Measurements from ENCODE around the gene ATP6V0A1.
"Not testable (repeated sequence)": the region's sequence is repeated elsewhere in the genome, so short reads cannot be mapped to it uniquely, and the experiment has no call there.

Gene ATP6V0A1

DNA sequence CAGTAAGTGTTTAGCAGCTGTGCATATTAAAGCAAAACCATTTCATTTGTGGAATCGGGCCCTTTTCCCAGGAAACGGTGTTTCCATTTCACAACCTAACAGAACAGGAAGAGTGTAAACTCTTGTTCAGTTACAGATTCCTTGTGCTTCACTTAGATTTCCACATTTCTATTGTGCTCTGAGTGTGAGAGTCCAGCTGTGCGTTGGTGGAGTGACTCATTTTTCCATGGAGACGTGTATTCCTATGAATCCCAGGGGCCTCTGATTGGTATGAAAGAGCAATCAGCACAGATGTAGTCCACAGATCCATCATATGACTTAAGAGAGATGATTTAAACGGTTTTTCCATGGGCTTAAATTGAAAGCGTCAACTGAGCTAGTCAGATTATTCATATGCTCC is 22.3 kb upstream of the ATP6V0A1 start:
- no peak for DNase-seq (ENCODE audit: low spot score)

DNA sequence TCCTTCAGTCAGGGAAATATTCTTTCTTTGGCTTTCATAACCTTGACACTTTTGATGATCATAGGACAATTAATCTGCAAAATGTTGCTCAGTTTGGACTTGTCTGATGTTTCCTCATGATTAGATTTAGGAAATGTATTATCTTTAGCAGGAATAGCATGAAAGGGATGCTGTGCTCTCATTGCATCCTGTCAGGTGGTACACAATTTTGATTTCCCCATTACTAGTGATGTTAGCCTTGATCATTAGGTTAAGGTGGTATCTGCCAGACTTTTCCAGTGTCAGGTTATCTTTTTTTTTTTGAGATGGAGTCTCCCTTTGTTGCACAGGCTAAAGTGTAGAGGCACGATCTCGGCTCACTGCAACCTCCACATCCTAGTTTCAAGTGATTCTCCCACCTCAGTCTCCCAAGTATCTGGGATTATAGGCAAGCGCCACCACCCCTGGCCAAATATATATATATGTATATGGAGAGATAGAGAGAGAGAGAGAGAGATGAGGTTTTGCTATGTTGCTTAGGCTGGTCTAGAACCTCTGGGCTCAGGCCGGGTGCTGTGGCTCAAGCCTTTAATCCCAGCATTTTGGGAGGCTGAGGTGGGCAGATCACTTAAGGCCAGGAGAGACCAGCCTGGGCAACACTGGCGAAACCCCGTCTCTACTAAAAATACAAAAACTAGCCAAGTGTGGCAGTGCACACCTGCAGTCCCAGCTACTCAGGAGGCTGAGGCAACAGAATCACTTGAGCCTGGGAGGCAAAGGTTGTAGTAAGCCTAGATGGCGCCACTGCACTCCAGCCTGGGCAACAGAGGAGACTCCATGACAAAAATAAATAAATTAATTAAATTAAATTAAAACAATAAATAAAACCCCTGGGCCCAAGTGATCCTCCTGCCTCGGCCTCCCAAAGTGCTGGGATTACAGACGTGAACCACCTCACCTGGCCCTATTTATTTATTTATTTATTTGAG is 19.8 kb upstream of the ATP6V0A1 start:
- no peak for DNase-seq (ENCODE audit: low spot score)

DNA sequence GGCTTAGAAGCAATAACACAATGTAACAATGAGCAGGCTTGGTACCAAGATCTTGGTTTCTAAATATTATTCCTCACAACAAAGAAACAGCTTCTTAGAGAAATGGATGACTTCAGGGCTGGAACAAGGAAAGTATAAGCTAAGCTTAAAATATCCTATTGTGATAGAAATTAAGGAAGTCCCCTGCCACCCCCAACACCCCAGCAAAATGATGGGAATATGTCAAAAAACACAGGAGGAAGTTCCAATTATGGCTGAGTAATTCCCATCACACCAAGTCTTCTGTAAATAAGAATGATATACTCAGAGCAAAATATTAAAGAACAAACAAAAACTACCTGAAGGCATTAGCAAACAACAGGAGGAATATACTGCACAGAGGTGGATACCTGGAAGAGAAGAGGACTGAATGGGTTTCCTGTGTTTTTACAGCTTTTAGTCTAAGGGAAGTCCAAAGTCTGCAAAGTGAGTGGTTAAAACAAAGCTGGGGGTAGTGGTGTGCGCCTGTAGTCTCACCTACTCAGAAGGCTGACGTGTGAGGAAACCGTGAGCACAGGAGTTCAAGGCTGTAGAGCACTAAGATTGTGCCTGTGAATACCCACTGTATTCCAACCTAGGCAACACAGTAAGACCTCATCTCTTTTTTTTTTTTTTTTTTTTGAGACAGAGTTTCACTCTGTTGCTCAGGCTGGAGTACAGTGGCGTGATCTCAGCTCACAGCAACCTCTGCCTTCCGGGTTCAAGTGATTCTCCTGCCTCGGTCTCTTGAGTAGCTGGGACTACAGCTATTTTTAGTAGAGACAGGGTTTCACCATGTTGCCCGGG is 17.1 kb upstream of the ATP6V0A1 start:
- no peak for DNase-seq (ENCODE audit: low spot score)

DNA sequence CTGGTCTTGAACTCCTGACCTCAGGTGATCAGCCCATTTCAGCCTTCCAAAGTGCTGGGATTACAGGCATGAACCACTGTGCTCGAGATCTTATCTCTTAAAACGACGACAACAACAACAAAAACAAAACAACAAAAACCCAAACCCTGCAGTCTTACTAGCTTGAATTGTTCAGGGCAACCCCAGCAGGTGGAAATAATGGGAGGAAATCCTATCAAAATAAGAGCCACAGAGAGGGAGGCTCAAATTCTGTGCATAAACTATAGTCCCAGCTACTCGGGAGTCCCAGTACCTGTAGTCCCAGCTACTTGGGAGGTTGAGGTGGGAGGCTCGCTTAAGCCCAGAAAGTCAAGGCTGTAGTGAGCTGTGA is 16.5 kb upstream of the ATP6V0A1 start:
- no peak for DNase-seq (ENCODE audit: low spot score)

DNA sequence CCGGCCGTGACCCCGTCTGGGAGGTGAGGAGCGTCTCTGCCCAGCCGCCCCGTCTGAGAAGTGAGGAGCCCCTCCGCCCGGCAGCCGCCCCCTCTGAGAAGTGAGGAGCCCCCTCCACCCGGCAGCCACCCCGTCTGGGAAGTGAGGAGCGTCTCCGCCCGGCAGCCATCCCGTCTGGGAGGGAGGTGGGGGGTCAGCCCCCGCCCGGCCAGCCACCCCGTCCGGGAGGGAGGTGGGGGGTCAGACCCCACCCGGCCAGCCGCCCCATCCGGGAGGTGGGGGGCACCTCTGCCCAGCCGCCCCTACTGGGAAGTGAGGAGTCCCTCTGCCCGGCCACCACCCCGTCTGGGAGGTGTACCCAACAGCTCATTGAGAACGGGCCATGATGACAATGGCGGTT is 9.5 kb upstream of the ATP6V0A1 start:
- DNase-seq (ENCODE audit: low spot score) = not testable (repeated sequence)

DNA sequence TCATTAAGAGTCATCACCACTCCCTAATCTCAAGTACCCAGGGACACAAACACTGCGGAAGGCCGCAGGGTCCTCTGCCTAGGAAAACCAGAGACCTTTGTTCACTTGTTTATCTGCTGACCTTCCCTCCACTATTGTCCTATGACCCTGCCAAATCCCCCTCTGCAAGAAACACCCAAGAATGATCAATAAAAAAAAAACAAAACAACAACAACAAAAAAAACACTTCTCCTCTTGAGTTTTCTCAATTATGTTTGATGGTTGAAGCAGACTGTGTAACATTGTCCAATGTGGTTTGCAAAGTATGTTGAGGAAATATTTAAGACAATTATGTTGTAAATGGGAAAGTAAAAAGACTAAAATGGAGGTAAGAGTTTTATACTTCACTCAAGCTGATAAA is 8.8 kb upstream of the ATP6V0A1 start:
- DNase-seq (ENCODE audit: low spot score) = not testable (repeated sequence)

DNA sequence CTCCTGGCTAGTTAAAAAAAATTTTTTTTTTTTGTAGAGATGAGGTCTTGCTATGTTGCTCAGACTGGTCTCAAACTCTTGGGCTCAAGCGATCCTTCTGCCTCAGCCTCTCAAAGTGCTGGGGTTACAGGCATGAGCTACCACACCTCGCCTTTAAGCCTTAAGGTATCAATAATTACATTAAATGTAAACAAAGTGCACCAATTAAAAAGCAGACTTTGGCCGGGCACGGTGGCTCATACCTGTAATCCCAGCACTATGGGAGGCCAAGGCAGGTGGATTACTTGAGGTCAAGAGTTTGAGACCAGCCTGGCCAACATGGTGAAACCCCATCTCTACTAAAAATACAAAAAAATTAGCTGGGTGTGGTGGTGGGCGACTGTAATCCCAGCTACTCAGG is 7.4 kb upstream of the ATP6V0A1 start:
- not testable (repeated sequence) for DNase-seq (ENCODE audit: low spot score)

DNA sequence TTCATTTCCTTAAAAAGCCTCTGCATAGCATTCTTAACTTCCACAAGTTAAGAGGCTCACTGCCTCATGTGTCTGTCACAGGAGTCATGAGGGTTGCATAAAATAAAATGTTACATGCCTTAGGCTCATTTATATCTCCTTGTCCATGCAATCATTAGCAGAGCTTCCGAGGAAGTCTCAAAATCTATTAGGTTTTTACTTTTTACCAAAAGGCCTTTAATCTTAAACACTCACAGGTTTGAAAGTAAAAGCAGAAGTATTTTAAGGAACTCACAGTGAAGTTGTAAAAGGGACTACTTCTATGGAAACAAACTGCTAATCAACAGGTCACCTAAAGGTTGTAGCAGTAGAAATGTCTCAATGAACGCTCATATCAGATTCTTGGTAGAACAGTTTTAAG is 5.2 kb upstream of the ATP6V0A1 start:
- DNase-seq (ENCODE audit: low spot score) = peak; percentile 44

DNA sequence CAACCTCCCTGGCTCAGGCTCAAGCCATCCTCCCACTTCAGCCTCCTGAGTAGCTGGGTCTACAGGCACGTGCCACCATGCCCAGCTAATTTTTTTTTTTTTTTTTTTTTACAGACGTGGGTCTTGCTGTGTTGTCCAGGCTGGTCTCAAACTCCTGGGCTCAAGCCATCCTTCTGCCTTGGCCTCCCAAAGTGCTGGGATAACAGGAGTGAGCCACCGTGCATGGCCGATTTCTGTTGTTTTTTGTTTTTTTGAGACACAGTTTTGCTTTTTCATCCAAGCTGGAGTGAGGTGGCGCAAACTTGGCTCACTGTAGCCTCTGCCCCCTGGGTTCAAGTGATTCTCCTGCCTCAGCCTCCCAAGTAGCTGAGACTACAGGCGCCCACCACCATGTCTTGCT is 3.7 kb upstream of the ATP6V0A1 start:
- DNase-seq (ENCODE audit: low spot score) = not testable (repeated sequence)

DNA sequence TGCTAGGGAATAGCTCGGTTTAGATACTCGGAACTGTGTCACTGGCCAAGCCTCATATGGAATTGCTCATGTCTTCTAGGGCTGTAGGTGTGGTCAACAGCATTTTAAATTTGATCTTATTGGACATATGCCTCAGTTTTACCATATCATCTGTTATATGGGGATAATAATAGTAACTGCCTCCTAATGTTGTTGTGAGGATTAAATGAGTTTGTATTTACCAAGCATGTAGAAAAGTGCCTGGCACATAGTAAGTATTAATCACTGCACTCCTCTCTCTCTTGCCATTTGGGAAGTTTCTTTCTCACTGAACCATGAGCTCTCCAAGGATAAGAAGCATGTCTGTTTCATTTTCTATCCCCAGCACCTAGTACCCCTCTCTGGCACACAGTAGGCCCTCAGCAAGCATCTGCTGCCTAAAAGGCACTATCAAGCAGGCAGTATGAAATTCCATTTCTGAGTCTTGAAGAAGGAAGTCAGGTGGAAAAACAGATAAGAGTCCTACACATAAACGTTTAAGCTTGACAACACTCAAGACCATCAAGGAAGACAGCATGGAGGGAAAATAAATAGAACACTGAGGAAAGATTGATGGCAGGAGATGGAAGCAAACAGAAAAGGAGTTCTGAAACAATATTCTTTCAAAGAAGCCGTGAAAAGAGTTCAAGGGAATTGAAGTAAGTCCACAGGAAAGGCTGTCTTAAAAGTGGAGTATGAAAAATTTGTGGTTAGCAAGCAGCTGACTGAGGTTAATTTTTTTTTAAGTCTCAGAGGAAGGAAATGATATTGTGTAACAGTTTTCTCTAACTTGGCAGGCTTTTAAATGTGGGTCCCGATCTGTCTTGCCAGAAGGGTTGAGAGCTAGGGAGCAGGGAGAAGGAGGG is 2.2 kb upstream of the ATP6V0A1 start:
- no peak for DNase-seq (ENCODE audit: low spot score)

DNA sequence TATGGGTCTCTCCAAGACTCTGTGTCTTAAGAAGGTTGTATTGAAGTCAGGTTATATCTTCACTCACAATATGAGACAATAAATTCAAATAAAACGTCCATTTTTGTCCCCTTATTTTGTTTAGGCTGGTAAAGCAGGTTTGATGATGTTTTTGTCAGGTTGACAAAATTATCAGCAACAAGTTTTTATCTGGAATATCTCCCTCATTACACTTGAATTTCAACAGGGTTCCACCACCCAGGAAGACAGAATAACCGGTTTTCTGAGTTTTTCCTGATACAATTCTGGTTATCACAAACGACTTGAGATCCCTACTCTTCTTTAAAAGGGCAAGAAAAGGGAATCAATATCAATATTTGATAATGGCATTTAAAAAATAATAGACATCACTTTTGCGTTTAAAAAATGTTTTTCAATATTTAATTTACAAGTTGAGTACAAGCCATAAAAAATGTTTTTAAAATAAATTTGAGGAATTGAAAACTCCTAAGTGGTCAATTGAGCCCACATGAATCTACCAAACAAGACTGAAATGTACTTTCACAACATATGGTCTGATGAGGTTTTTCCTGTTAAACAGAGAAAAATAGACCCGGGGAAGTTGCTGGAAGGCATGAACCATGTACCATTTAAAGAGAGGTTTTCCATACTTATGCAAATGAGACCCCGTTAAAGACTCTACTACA is 1.4 kb upstream of the ATP6V0A1 start:
- no peak for DNase-seq (ENCODE audit: low spot score)

DNA sequence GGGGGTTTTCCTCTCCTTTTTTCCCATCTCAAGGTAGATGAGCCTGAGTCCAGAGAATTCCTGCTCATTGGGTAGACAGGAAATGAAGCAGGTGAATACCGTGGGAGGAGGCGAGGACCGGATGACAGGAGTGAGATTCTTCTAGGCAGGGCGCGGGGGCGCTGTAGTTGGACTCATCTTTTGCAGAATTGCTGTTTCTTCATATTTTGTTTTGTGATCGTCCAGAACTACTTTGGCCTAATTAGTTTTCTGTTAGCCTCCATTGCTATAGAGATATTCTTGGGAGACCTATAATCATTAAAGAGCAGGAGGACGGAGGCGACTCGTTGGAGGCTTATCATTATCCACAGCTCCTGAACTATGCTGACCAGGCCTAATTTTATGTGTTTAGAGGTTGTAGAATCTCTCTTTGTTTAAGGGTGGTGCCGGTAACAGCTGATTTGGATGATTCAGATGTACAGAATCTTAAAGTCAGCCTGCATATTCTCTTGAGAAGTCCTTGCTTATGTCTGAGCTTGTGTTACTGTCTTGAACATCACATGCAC is 650 bp downstream of the ATP6V0A1 start:
- DNase-seq (ENCODE audit: low spot score) = peak; percentile 86

DNA sequence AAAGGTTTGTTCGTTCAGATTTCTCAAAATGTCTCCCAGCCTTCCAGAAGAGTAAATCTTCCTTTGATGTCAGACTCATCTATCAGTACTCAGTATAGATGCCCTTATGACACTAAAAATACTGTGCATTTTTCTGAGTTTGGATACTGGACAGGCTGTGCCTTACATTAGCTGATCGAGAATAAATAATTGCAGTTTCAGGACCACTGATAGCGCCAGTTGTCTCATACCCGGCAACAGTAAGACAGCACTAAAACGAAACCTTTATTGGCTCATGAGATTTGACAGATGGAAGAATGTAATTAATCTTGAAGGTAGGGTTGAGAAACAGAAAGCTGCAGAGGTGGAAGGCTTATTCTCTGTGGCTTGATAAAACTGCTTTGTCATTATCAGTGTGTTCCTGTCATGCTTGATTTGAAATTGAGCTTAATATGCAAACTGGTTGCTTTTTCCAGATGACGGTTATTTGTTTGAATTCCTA is 1.2 kb downstream of the ATP6V0A1 start:
- peak; percentile 46 for DNase-seq (ENCODE audit: low spot score)

DNA sequence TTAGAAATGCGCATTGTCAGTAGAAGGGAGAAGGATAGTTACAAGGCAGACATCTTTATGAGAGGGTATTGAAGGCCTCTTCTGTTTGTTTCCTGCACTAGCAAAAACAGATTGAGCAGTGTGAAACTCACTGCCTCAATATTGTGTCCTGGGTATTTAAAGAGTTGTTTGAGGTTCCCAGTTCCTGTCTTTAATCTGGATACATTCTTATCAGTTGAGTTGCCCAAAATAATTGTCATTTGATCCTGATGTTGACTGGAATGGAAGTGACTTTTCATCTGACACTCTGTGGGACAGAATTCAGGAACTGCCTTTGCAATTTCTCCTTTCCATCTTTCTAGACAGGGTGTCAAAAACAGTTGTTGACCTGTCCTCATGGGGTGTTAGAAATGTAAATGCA is 1.7 kb downstream of the ATP6V0A1 start:
- DNase-seq (ENCODE audit: low spot score) = no peak

DNA sequence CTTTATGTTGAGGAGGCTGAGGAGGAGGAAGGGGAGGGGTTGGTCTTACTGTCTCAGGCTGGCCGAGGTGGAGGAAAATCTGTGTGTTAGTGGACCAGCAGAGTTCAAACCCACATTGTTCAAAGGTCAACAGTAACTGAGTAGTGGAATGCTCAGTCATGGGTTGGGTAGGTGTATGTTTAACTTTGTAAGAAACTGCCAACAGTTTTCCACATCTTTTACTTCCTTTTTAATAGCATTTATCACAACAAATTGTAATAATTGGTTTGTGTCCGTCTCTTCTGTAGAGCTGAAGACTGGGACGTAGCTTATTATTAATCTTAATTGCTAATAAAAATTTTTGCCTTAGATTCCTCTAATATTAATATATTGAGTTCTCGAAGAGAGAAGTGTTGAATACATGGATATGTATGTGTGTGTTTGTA is 5.3 kb downstream of the ATP6V0A1 start:
- no peak for DNase-seq (ENCODE audit: low spot score)

DNA sequence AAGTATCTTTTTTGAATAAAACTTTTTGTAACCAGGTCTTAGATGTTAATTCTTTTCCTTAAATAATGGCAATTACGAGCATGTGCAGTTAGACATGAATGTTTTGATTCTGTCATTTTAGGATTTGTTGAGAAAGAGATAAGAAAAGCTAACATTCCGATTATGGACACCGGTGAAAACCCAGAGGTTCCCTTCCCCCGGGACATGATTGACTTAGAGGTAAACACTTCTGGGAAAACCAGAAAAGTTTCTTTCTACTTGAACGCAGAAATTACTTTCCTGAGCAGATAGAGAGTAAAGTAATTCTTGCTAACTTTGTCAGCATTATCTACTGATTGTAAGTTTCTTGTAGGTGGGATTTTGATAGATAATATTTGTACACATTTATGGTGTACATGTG is 9.2 kb downstream of the ATP6V0A1 start:
- DNase-seq (ENCODE audit: low spot score) = no peak

DNA sequence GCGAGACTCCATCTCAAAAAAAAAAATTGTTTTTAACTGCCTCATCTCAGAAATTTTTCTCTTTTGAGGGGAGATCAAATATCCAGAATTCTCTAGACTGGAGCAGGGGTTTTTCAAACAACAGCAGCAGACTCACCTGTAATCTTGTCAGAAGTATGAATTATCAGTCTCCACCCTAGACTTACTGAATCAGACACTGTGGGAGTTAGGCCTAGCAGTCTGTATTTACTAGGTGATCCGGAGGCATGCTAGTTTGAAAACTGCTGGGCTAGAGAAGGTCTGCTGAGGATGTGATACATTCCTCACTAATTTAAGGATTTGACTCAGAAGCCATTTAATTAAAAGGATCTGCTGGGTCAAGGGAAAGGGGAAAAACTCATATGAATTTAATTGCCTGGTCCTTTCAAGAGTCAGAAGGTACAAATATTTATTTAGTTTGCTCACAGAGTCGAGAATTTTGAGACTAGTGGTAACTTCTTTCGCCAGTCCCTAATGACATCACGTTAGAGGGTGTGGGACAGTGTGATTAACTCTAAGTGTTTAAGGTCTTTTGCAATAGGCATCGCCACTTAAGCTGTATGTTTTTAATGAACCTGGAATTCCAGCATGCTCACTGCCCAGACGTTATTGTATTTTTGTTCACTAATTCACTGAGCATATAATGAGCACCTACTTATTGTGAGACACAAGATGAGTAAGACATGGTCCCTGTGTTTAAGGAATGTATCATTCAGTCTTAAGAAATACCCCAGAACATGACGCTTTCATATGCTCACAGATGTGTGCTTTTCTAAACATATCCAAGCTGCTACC is 14.2 kb downstream of the ATP6V0A1 start:
- peak; percentile 92 for DNase-seq (ENCODE audit: low spot score)

DNA sequence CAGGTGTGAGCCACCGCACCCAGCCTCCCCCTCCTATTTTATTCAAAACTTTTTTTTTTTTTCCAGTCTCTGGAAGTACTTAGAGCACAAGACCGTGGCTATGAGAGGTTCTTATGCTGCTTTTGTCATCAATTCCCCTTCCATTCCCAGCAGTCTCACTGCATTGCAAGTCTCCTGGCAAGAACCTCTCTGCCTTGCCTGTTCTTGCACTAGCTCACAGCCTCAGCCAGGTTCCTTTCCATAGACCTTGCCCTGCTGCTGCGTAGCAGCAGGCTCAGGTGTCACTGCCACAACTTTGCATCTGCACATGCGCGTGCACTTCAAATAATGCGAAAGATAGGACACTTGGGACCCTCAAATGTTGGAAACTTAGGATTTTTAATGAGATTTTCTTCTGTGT is 15.6 kb downstream of the ATP6V0A1 start:
- DNase-seq (ENCODE audit: low spot score) = no peak

DNA sequence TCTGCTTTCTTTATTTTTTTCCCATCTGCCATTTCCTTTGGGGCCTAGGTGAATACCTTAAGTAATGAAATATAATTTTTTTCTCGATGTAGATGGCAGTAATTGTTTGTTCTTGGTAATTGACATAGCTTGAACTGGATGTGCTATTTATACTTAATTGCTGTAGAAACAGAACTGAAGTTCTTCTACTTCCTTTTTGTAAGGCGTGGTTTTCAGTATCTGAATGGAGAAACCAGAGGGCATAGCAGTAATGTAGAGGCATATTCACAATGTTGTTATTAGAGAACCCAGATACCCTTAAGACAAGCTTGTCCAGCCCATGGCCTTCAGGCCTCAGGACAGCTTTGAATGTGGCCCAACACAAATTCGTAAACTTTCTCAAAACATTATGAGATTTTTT is 16.4 kb downstream of the ATP6V0A1 start:
- DNase-seq (ENCODE audit: low spot score) = no peak

DNA sequence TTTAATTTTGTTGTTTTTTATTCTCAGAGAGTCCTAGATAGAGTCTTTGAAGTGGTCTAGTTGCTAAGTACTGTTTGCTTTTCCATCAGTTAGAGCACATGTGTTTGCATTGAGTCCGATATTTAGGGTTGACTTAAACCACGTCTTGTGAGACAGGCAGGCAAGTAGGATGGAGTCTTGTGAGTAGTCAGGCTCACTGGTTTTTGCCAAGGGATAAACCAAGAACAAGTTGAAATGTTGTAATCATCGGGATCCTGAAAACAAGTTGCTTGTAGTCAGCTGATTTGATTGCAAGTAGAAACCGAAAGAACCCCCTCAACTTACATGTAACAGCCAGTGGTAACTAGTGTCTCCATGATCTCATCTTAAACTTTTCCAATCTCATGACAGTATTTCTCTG is 17.2 kb downstream of the ATP6V0A1 start:
- no peak for DNase-seq (ENCODE audit: low spot score)

Measured in cerebellar cortex (tissue), 1 donor.